DMS79 (cell line): ENCODE results near the gene RHOBTB3.
"Not testable (repeated sequence)": the region's sequence is repeated elsewhere in the genome, so short reads cannot be mapped to it uniquely, and the experiment has no call there.

Source experiments
- DNase-seq: peaks from one replicate; lab custom pipeline; 2025; lab: John Stamatoyannopoulos, UW

Gene RHOBTB3

DNA sequence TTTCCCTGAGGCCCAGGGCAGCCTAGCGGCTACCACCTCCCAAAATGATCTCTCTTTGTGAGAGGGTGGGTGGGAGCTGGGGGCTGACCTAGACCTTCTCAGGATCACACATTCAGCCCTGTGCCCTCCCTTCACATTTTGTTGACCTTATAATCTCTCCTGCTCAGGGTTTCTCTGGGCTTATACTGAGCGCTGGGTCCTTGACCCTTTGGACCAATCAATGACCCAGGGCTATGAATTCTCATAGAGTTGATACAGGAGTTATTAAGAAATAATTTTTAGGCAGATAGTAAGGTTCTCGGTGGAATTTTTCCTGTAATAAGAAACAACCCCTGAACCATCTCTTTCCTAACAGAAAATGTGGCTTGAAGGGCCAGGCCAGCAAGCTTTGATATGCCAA lies 69.4 kb downstream of the RHOBTB3 start:
- DNase-seq: no peak

- DNase-seq: no peak
Observed at GRCh38 chr5:95801532-95801931, 70.4 kb downstream of the RHOBTB3 start.

- no peak for DNase-seq
Observed at GRCh38 chr5:95801961-95802360, 70.8 kb downstream of the RHOBTB3 start.

DNA sequence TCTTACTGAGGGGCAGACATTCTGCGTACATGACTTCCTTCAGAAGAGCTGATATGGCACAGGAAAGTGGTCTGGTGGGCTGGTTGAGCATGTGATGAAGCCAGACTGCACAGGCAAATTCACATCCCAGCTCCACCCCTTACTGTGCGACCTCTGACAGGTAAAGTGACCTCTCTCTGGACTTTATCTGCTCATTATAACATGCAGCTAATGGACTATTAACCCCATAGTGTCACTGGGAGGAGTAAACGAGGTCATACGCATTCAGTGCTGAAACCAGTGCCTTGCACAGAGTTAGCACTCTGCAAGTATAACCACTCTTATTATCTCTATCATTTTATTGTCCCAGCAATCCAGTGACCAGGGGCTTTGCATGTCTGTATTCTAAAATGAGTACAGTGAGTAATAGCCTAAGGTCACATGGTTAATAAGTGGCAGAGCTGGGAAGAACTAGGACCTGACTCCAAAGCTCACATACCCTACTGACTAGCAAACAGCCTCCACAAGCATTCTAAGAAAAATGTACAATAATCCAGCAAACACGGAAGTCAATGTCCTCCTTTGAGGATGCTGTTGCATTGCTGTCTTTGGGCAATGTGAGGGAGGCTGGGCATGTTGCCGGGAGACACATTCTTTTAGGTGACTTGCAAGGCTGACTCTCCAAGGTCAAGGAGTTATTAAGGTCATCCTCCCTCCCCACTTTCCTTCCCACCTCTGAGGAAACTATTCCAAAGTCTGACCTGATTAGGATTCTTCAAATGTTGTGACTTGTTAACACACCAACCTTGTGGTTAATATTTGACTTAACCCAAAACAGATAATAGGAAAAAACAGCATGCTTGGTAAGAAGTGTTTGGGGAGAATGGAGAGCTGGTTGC lies 72.4 kb downstream of the RHOBTB3 start:
- no peak for DNase-seq

GRCh38 chr5:95804736-95805539 lies 73.8 kb downstream of the RHOBTB3 start:
- DNase-seq: no peak

DNA sequence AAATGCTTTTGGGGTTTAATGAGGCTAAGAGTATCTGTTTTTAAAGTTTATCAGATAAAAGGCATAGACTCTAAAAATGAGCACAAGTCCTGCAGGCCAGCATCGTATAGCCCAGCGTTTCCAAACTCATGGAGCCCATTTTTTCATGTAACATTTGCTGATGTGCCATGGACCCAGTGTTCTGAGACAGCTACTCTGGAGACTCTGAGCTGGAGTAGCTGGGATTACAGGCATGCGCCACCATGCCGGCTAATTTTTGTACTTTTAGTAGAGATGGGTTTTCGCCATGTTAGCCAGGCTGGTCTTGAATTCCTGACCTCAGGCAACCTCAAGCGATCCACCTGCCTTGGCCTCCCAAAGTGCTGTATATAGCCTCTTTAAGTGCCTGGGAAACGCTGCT lies 75.6 kb downstream of the RHOBTB3 start:
- no peak for DNase-seq

DNA sequence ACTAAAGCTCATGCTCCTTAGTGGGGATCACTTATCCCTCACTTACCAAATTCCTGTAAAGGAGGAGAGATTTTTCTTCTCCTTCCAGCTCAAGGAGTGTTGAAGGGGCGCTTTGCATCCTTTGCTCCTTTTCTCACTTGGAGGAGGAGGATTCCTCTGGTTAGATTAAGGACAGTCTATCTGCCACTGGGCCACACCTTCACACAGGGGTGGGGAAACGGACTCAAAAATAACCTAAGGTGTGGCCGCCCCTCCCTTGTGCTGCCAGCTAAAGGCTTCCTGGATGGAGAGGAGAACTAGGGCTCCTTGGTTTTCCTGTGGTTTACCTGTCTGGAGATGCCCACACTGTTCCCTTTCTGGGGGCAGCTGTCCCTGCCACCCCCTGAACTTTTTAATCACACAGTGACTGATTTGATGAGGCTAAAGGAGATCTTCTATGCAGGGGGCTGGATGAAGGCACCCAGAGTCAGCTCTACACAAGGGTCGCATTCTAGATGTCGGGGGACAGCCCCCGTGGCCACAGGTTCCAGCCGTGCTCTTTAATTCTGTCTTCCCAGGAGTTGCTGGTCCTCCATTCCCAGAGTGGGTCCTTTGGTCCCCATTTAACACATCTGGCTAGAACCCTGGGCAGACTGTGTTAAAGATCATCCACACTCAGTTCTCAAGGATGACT lies 77.0 kb downstream of the RHOBTB3 start:
- no peak for DNase-seq

GRCh38 chr5:95808686-95809413 lies 77.7 kb downstream of the RHOBTB3 start:
- DNase-seq: no peak

- no peak for DNase-seq
Observed at GRCh38 chr5:95809414-95809960, 78.4 kb downstream of the RHOBTB3 start.

GRCh38 chr5:95810305-95811125 lies 79.4 kb downstream of the RHOBTB3 start:
- no peak for DNase-seq

GRCh38 chr5:95811126-95811423 lies 79.9 kb downstream of the RHOBTB3 start:
- not testable (repeated sequence) for DNase-seq

- not testable (repeated sequence) for DNase-seq
Observed at GRCh38 chr5:95811461-95812073, 80.4 kb downstream of the RHOBTB3 start.

GRCh38 chr5:95812074-95812471 lies 80.9 kb downstream of the RHOBTB3 start:
- DNase-seq: no peak

GRCh38 chr5:95813035-95813434 lies 81.9 kb downstream of the RHOBTB3 start:
- DNase-seq: not testable (repeated sequence)

DNA sequence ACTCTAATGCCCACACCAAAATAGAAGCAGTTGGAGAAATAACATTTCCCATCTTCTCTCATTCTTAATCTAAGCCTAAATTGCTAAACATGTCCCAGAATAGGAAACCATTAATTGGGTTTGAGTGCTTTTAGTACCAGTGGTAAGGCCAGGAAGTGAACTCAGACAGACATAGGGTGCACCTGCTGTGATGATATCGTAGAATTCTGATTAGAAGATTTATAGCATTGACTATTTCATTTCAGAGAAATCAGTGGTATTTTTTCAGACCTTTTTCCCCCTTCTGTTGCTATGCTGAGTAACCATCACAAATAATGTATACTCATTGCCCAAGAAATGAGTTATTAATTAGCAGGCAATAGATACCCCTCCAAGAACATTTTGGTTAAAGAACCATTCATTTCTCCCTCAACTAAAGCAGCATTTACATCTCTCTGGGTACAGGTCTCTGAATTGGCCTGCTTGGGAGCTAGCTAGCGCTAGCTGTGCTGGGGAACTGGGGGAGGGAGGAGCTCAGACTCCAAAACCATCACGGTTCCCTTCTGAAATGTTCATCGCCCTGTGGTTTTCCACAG lies 84.1 kb downstream of the RHOBTB3 start:
- no peak for DNase-seq

- DNase-seq: no peak
Observed at GRCh38 chr5:95816341-95816740, 85.2 kb downstream of the RHOBTB3 start.

DNA sequence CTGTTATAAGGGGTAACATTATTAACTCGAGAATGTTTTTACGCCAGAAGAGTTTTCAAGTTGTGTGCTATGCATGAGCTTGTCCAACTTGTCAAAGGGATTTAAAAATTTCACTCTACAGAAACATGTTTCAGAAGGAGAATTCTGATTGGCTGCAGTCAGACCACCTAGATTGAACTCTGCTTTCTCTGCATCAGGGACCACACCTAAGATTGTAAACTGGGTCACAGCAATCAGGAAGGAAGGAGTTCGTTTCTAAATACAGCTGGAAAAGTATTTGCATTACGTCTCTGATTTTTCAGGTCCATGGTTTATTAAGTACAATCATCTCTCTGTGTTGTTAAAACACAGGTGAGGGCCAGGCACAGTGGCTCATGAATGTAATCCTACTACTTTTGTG lies 85.6 kb downstream of the RHOBTB3 start:
- no peak for DNase-seq

GRCh38 chr5:95817430-95817829 lies 86.3 kb downstream of the RHOBTB3 start:
- no peak for DNase-seq

- DNase-seq: no peak
Observed at GRCh38 chr5:95818181-95819147, 87.3 kb downstream of the RHOBTB3 start.
